H9 (cell line): ENCODE data around the gene PARM1. TPM values are rescaled to one million over a fixed set of nuclear protein-coding genes. Genes with fewer than 3 reads are reported as not detected.

Source experiments
- DNase-seq: peaks from one replicate; pipeline ENCODE4 v3.0.0-alpha.2; 2017
- H2AFZ ChIP-seq: one replicate; pipeline ENCODE4 v1.6.1; 2013; ENCODE audit warnings: mild to moderate bottlenecking, low read length, control low read depth, moderate library complexity
- H2AK5ac ChIP-seq: 2 replicates; pipeline ENCODE4 v1.6.1; 2013; ENCODE audit warnings: low read length, control low read depth, mixed read lengths; ENCODE audit not compliant: insufficient read length
- H2BK120ac ChIP-seq: one replicate; pipeline ENCODE4 v1.6.1; 2013; ENCODE audit warnings: low read depth, mild to moderate bottlenecking, low read length, control low read depth, inconsistent platforms; ENCODE audit not compliant: poor library complexity, severe bottlenecking
- H2BK12ac ChIP-seq: 2 replicates; pipeline ENCODE4 v1.6.1; 2013; ENCODE audit warnings: low read length, control low read depth, mixed read lengths, low read depth; ENCODE audit not compliant: insufficient read length
- H2BK15ac ChIP-seq: 2 replicates; pipeline ENCODE4 v1.6.1; 2013; ENCODE audit warnings: low read depth, low read length, control low read depth
- H2BK20ac ChIP-seq: one replicate; pipeline ENCODE4 v1.6.1; 2013; ENCODE audit warnings: low read depth, mild to moderate bottlenecking, low read length, control low read depth, inconsistent platforms; ENCODE audit not compliant: poor library complexity, severe bottlenecking
- H2BK5ac ChIP-seq: 2 replicates; pipeline ENCODE4 v1.6.1; 2013; ENCODE audit warnings: low read length, control low read depth, mixed read lengths; ENCODE audit not compliant: insufficient read length
- H3K14ac ChIP-seq: 2 replicates; pipeline ENCODE4 v1.6.1; 2013; ENCODE audit warnings: low read length, control low read depth; ENCODE audit not compliant: insufficient read depth
- H3K18ac ChIP-seq: 2 replicates; pipeline ENCODE4 v1.6.1; 2013; ENCODE audit warnings: low read depth, mild to moderate bottlenecking, mixed read lengths, low read length, control low read depth; ENCODE audit not compliant: insufficient read length
- H3K23ac ChIP-seq: 2 replicates; pipeline ENCODE4 v1.6.1; 2013; ENCODE audit warnings: low read length, control low read depth, mixed read lengths, low read depth; ENCODE audit not compliant: insufficient read length
- H3K23me2 ChIP-seq: 2 replicates; pipeline ENCODE4 v1.6.1; 2013; ENCODE audit warnings: low read depth, mild to moderate bottlenecking, mixed read lengths, low read length, control low read depth; ENCODE audit not compliant: insufficient read length, poor library complexity, severe bottlenecking
- H3K27ac ChIP-seq: 2 replicates; pipeline ENCODE4 v1.5.1; 2013; ENCODE audit warnings: low read length, control low read depth, mixed read lengths, low read depth; ENCODE audit not compliant: insufficient read length
- H3K27me3 ChIP-seq: 2 replicates; pipeline ENCODE4 v1.6.1; 2013; ENCODE audit warnings: low read length, control low read depth, inconsistent platforms; ENCODE audit not compliant: insufficient read depth
- H3K4ac ChIP-seq: 2 replicates; pipeline ENCODE4 v1.6.1; 2013; ENCODE audit warnings: low read depth, mild to moderate bottlenecking, control low read depth, inconsistent platforms, low read length, moderate library complexity
- H3K4me1 ChIP-seq: 2 replicates; pipeline ENCODE4 v1.6.1; 2013; ENCODE audit warnings: low read length, control low read depth, inconsistent platforms; ENCODE audit not compliant: insufficient read depth
- H3K4me2 ChIP-seq: 2 replicates; pipeline ENCODE4 v1.6.1; 2013; ENCODE audit warnings: low read length, control low read depth, mixed read lengths; ENCODE audit not compliant: insufficient read length, insufficient read depth
- H3K56ac ChIP-seq: 2 replicates; pipeline ENCODE4 v1.6.1; 2013; ENCODE audit warnings: low read depth, mild to moderate bottlenecking, mixed read lengths, low read length, control low read depth; ENCODE audit not compliant: insufficient read length
- H3K79me1 ChIP-seq: 2 replicates; pipeline ENCODE4 v1.6.1; 2013; ENCODE audit warnings: low read depth, mild to moderate bottlenecking, moderate library complexity, low read length, control low read depth, inconsistent platforms; ENCODE audit not compliant: insufficient read depth, poor library complexity, severe bottlenecking
- H3K79me2 ChIP-seq: 2 replicates; pipeline ENCODE4 v1.6.1; 2013; ENCODE audit warnings: low read length, control low read depth, inconsistent platforms; ENCODE audit not compliant: insufficient read depth
- H3K9ac ChIP-seq: 2 replicates; pipeline ENCODE4 v1.6.1; 2013; ENCODE audit warnings: low read length, control low read depth, mixed read lengths; ENCODE audit not compliant: insufficient read length; ENCODE audit errors: extremely low read depth
- H3K9me3 ChIP-seq: one replicate; pipeline ENCODE4 v1.6.1; 2013; ENCODE audit warnings: low read depth, low read length, inconsistent platforms; ENCODE audit not compliant: control insufficient read depth
- H3T11ph ChIP-seq: one replicate; pipeline ENCODE4 v1.6.1; 2013; ENCODE audit warnings: mild to moderate bottlenecking, low read length, control low read depth, inconsistent platforms
- H4K20me1 ChIP-seq: one replicate; pipeline ENCODE4 v1.6.1; 2013; ENCODE audit not compliant: control insufficient read depth, insufficient read length, insufficient read depth
- H4K5ac ChIP-seq: 2 replicates; pipeline ENCODE4 v1.6.1; 2013; ENCODE audit warnings: low read depth, mild to moderate bottlenecking, mixed read lengths, low read length, control low read depth; ENCODE audit not compliant: insufficient read length
- H4K8ac ChIP-seq: replicated peaks from 2 replicates; pipeline ENCODE4 v1.6.1; 2013; ENCODE audit warnings: low read length, control low read depth, mixed read lengths, low read depth; ENCODE audit not compliant: insufficient read length
- H4K91ac ChIP-seq: 2 replicates; pipeline ENCODE4 v1.6.1; 2013; ENCODE audit warnings: low read depth, mild to moderate bottlenecking, moderate library complexity, mixed read lengths, low read length, control low read depth; ENCODE audit not compliant: insufficient read length
- H3K27ac Mint-ChIP-seq, 3 experiments: 2 replicates in 2 of 3; 3 replicates in 1 of 3; pipeline ENCODE4 v1.8.0; 2020 to 2021; ENCODE audit warnings: mixed read lengths in 3 of 3, mild to moderate bottlenecking in 1 of 3, moderate library complexity in 1 of 3
- H3K27me3 Mint-ChIP-seq: 2 replicates; pipeline ENCODE4 v1.8.0; 2021; ENCODE audit warnings: low read depth, mild to moderate bottlenecking, moderate library complexity, mixed read lengths
- H3K36me3 Mint-ChIP-seq, 3 experiments: 2 replicates in 2 of 3; 3 replicates in 1 of 3; pipeline ENCODE4 v1.8.0; 2020 to 2021; ENCODE audit warnings: low read depth in 3 of 3, mixed read lengths in 3 of 3; ENCODE audit not compliant: insufficient read depth in 1 of 3
- H3K4me1 Mint-ChIP-seq, 2 experiments: 2 replicates each; pipeline ENCODE4 v1.8.0; 2020; ENCODE audit warnings: mixed read lengths in 2 of 2
- H3K4me3 Mint-ChIP-seq, 2 experiments: 2 replicates in 1 of 2; 3 replicates in 1 of 2; pipeline ENCODE4 v1.8.0; 2020 to 2021; ENCODE audit warnings: mild to moderate bottlenecking in 2 of 2, mixed read lengths in 2 of 2, moderate library complexity in 1 of 2
- H3K9me3 Mint-ChIP-seq, 2 experiments: 2 replicates in 1 of 2; 3 replicates in 1 of 2; pipeline ENCODE4 v1.8.0; 2020; ENCODE audit warnings: mild to moderate bottlenecking in 2 of 2, mixed read lengths in 2 of 2, moderate library complexity in 1 of 2
- WGBS: extraction: QIAGEN DNeasy Blood & Tissue Kit; methylation state at CpG from one replicate; pipeline ENCODE4 v1.1.7; 2013; ENCODE audit warnings: missing lambda C conversion rate, low lambda C conversion rate, mixed read lengths; ENCODE audit not compliant: insufficient read length; ENCODE audit errors: extremely low coverage; 5-methylcytosine and 5-hydroxymethylcytosine counted together
- total RNA-seq: library from RNA; stranded (reverse); gene quantifications from 2 replicates; pipeline ENCODE4 v1.2.1, GENCODE V29; 2021
- TF ChIP-seq, protein P1 (sequence below): fragments of 200-600 bp; sonication (generic); conservative IDR thresholded peaks from 3 replicates; pipeline ENCODE4 v1.8.0; 2021; ENCODE audit warnings: antibody characterized with exemption, mild to moderate bottlenecking

Gene PARM1
- total RNA-seq, 1 experiment from 2014 or later: 2.0 TPM

DNA sequence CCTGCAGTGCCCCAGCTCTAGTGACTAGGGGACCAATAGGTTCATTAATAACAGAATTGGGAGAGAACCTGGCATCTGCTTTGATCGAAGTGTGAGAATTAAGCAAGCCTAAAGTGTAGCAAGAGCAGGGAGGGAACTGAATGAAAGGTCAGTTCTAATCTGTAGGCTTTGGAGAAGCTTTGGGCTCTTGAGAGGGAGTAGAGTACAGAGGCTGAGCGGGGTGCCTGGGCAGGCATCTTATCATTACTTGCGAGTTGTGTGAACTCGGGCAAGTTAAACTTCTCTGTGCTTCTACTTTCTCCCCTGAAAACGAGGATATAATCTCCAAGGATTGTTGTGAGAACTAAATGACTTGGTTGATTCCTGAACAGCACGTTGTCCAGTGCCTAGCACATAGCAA, 906 bp upstream of the PARM1 start:
- H3K9me3 Mint-ChIP-seq: peaks cover 0 to 2% of the 10 kb centered on the region in 2 experiments; a peak in 2 of 5 replicates
- no peak overlapping the region for H2BK20ac ChIP-seq
- H4K20me1 ChIP-seq: no peaks in the 10 kb centered on the region
- no peaks in the 10 kb centered on the region for H3K79me2 ChIP-seq
- H3K23ac ChIP-seq: no peak overlapping the region
- peaks cover 2% of the 10 kb centered on the region; the same call in 1 of the 2 replicates for H3K4me1 ChIP-seq
- H3K18ac ChIP-seq: no peak overlapping the region
- H3K36me3 Mint-ChIP-seq: peaks cover 0 to 2% (median 0%) of the 10 kb centered on the region in 3 experiments; a peak in 1 of 7 replicates
- H3K9me3 ChIP-seq: no peaks in the 10 kb centered on the region
- H3K79me1 ChIP-seq: no peaks in the 10 kb centered on the region
- H3K9ac ChIP-seq: no peak overlapping the region
- TF ChIP-seq, protein P1, sequence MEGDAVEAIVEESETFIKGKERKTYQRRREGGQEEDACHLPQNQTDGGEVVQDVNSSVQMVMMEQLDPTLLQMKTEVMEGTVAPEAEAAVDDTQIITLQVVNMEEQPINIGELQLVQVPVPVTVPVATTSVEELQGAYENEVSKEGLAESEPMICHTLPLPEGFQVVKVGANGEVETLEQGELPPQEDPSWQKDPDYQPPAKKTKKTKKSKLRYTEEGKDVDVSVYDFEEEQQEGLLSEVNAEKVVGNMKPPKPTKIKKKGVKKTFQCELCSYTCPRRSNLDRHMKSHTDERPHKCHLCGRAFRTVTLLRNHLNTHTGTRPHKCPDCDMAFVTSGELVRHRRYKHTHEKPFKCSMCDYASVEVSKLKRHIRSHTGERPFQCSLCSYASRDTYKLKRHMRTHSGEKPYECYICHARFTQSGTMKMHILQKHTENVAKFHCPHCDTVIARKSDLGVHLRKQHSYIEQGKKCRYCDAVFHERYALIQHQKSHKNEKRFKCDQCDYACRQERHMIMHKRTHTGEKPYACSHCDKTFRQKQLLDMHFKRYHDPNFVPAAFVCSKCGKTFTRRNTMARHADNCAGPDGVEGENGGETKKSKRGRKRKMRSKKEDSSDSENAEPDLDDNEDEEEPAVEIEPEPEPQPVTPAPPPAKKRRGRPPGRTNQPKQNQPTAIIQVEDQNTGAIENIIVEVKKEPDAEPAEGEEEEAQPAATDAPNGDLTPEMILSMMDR: no peak
- no peak overlapping the region for H2BK12ac ChIP-seq
- no peak overlapping the region for H3K4me3 Mint-ChIP-seq
- no peak overlapping the region for H2BK5ac ChIP-seq
- peaks cover 18 to 25% of the 10 kb centered on the region in 2 experiments for H3K4me1 Mint-ChIP-seq
- H4K5ac ChIP-seq: no peak overlapping the region
- no peak overlapping the region for H2BK120ac ChIP-seq
- H3K14ac ChIP-seq: no peak overlapping the region
- peaks cover 14% of the 10 kb centered on the region for H3K23me2 ChIP-seq
- no peak overlapping the region for H2AK5ac ChIP-seq
- no peak overlapping the region for H3K27ac ChIP-seq
- no peak overlapping the region for H2BK15ac ChIP-seq
- no peak overlapping the region for H3K4me2 ChIP-seq
- H3K27me3 ChIP-seq: peaks cover 18% of the 10 kb centered on the region; the same call in 1 of the 2 replicates
- H4K8ac ChIP-seq: no peak overlapping the region
- no peak for DNase-seq
- H3K4ac ChIP-seq: no peak overlapping the region
- H3K56ac ChIP-seq: no peak overlapping the region
- no CpG with 5 or more reads among the region's 6 CpGs for WGBS
- no peak overlapping the region for H3K27ac Mint-ChIP-seq
- no peak overlapping the region for H4K91ac ChIP-seq
- no peak overlapping the region for H2AFZ ChIP-seq
- peaks cover 39% of the 10 kb centered on the region for H3K27me3 Mint-ChIP-seq
- H3T11ph ChIP-seq: no peak overlapping the region
